ENCODE data around the gene PRKG1. TPM values are rescaled to one million over a fixed set of nuclear protein-coding genes. Genes with fewer than 3 reads are reported as not detected.

Gene PRKG1
- total RNA-seq, 5 donors from 2014 or later (not counting 1 experiment from before 2014, with no cell fraction given), result 0.03 to 0.26 (median 0.19) TPM; not detected in 1

DNA sequence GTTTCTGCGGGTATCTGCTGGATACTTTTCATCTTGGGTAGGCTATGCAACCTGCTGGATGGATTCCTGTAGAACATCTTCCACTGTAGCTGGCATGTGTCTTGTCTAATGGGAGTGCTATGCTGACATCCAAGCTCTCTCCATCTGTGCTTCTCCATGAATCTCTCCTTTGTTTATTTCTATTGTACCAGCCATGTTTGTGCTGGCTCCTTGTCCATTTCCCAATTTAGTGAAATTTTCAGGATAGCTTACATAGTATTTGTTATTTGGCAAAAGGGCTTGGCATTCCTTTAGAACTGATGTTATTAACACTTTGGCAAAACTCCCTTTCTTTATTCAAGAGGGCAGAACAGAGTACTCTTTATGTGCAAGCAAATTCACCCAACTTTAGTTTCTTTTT is 427.1 kb downstream of the PRKG1 start:
- no peaks in the 10 kb centered on the region for H3K36me3 Mint-ChIP-seq
- no peaks in the 10 kb centered on the region for H3K36me3 ChIP-seq (ENCODE audit: control insufficient read depth in 2 of 2, extremely low read depth in 1 of 2, insufficient read depth in 1 of 2, low read length in 1 of 2)
- no peak overlapping the region for H3K4me3 ChIP-seq (ENCODE audit: control insufficient read depth in 1 of 2, extremely low read depth in 1 of 2, low read length in 1 of 2)
- ChIA-PET CTCF (interaction anchor here in 1 of 2 donors (0.6 kb wide), 1 partner anchor 36 kb away, joined by 3 read pairs; no protein-coding TSS in a partner anchor), POLR2A (no interaction called here)
- WGBS (ENCODE audit: insufficient coverage), result no CpG with 5 or more reads among the region's 1 CpG
- H3K9me3 Mint-ChIP-seq, result no peaks in the 10 kb centered on the region
- no peaks in the 10 kb centered on the region for H3K27me3 Mint-ChIP-seq
- no peak overlapping the region for H3K4me3 Mint-ChIP-seq
- no peak for DNase-seq
- H3K4me1 Mint-ChIP-seq, result no peaks in the 10 kb centered on the region
- H3K4me1 ChIP-seq (ENCODE audit: control insufficient read depth in 1 of 2, extremely low read depth in 1 of 2, insufficient read depth in 2 of 2, low read length in 2 of 2), result no peaks in the 10 kb centered on the region
- no peaks in the 10 kb centered on the region for H3K9me3 ChIP-seq
- H3K27ac Mint-ChIP-seq, result no peak overlapping the region
- H3K27ac ChIP-seq (ENCODE audit: low read length), result no peak overlapping the region
- ATAC-seq (replicated peaks in 1 of 4), result no peak
- H3K27me3 ChIP-seq (replicated peaks in 1 of 2; ENCODE audit: control insufficient read depth in 2 of 2, extremely low read depth in 1 of 2, insufficient read depth in 2 of 2, low read length in 1 of 2), result no peaks in the 10 kb centered on the region

DNA sequence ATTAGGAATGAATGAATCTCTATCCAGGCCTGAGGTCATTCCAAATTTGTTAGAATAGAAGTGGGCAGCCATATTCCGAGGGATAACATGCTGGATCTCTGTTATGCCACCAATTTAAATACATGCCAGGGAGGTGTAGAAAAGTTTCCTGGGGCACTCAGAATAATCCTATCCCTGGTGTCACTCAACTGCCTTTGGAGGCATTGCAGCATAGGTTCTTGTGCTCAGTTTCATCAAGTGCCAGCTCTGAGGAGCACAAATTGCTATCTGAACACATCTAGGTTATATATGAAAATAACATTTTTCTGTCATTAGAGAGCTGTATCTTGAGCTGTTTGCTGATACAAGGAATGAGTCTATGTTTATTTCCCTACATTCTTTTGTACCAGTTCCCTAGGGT is 427.8 kb downstream of the PRKG1 start:
- no peaks in the 10 kb centered on the region for H3K36me3 ChIP-seq (ENCODE audit: control insufficient read depth in 2 of 2, extremely low read depth in 1 of 2, insufficient read depth in 1 of 2, low read length in 1 of 2)
- no peak for ATAC-seq (replicated peaks in 1 of 4)
- Mint-ChIP-seq H3K36me3 (no peaks in the 10 kb centered on the region), H3K27ac (no peak overlapping the region), H3K27me3 (no peaks in the 10 kb centered on the region), H3K4me3 (no peak overlapping the region), H3K4me1 (no peaks in the 10 kb centered on the region), H3K9me3 (no peaks in the 10 kb centered on the region)
- H3K4me3 ChIP-seq (ENCODE audit: control insufficient read depth in 1 of 2, extremely low read depth in 1 of 2, low read length in 1 of 2), result no peak overlapping the region
- no peaks in the 10 kb centered on the region for H3K4me1 ChIP-seq (ENCODE audit: control insufficient read depth in 1 of 2, extremely low read depth in 1 of 2, insufficient read depth in 2 of 2, low read length in 2 of 2)
- ChIA-PET POLR2A (no interaction called here), CTCF (interaction anchor here in 1 of 2 donors (0.6 kb wide), 1 partner anchor 37 kb away, joined by 3 read pairs; no protein-coding TSS in a partner anchor)
- no peaks in the 10 kb centered on the region for H3K9me3 ChIP-seq
- no CpG with 5 or more reads among the region's 1 CpG for WGBS (ENCODE audit: insufficient coverage)
- DNase-seq, result no peak
- H3K27ac ChIP-seq (ENCODE audit: low read length), result no peak overlapping the region
- no peaks in the 10 kb centered on the region for H3K27me3 ChIP-seq (replicated peaks in 1 of 2; ENCODE audit: control insufficient read depth in 2 of 2, extremely low read depth in 1 of 2, insufficient read depth in 2 of 2, low read length in 1 of 2)

GRCh38 chr10:51503378-51503777 is 429.1 kb downstream of the PRKG1 start:
- Histone ChIP-seq H3K4me3 (ENCODE audit: control insufficient read depth in 1 of 2, extremely low read depth in 1 of 2, low read length in 1 of 2) (no peak overlapping the region), H3K9me3 (no peaks in the 10 kb centered on the region), H3K27me3 (replicated peaks in 1 of 2; ENCODE audit: control insufficient read depth in 2 of 2, extremely low read depth in 1 of 2, insufficient read depth in 2 of 2, low read length in 1 of 2) (no peaks in the 10 kb centered on the region), H3K27ac (ENCODE audit: low read length) (no peak overlapping the region), H3K36me3 (ENCODE audit: control insufficient read depth in 2 of 2, extremely low read depth in 1 of 2, insufficient read depth in 1 of 2, low read length in 1 of 2) (no peaks in the 10 kb centered on the region), H3K4me1 (ENCODE audit: control insufficient read depth in 1 of 2, extremely low read depth in 1 of 2, insufficient read depth in 2 of 2, low read length in 2 of 2) (no peaks in the 10 kb centered on the region)
- no peak for ATAC-seq (replicated peaks in 1 of 4)
- H3K36me3 Mint-ChIP-seq, result no peaks in the 10 kb centered on the region
- no peaks in the 10 kb centered on the region for H3K4me1 Mint-ChIP-seq
- H3K27me3 Mint-ChIP-seq, result no peaks in the 10 kb centered on the region
- POLR2A ChIA-PET, result no interaction called here
- no peak overlapping the region for H3K4me3 Mint-ChIP-seq
- H3K27ac Mint-ChIP-seq, result no peak overlapping the region
- WGBS (ENCODE audit: insufficient coverage), result no CpG with 5 or more reads among the region's 1 CpG
- CTCF ChIA-PET, result no interaction called here
- DNase-seq, result no peak
- H3K9me3 Mint-ChIP-seq, result no peaks in the 10 kb centered on the region

- Mint-ChIP-seq H3K4me1 (no peaks in the 10 kb centered on the region), H3K4me3 (no peak overlapping the region), H3K27ac (no peak overlapping the region), H3K9me3 (peaks cover 0 to 3% (median 0%) of the 10 kb centered on the region in 3 donors), H3K27me3 (no peaks in the 10 kb centered on the region), H3K36me3 (no peaks in the 10 kb centered on the region)
- ChIA-PET POLR2A (no interaction called here), CTCF (interaction anchor here in 1 of 2 donors (0.6 kb wide), 1 partner anchor 240 kb away, joined by 3 read pairs; no protein-coding TSS in a partner anchor)
- Histone ChIP-seq H3K4me1 (ENCODE audit: control insufficient read depth in 1 of 2, extremely low read depth in 1 of 2, insufficient read depth in 2 of 2, low read length in 2 of 2) (no peaks in the 10 kb centered on the region), H3K27me3 (replicated peaks in 1 of 2; ENCODE audit: control insufficient read depth in 2 of 2, extremely low read depth in 1 of 2, insufficient read depth in 2 of 2, low read length in 1 of 2) (no peaks in the 10 kb centered on the region), H3K4me3 (ENCODE audit: control insufficient read depth in 1 of 2, extremely low read depth in 1 of 2, low read length in 1 of 2) (no peak overlapping the region), H3K36me3 (ENCODE audit: control insufficient read depth in 2 of 2, extremely low read depth in 1 of 2, insufficient read depth in 1 of 2, low read length in 1 of 2) (no peaks in the 10 kb centered on the region), H3K27ac (ENCODE audit: low read length) (no peak overlapping the region), H3K9me3 (no peaks in the 10 kb centered on the region)
- no CpG with 5 or more reads among the region's 3 CpGs for WGBS (ENCODE audit: insufficient coverage)
- no peak for DNase-seq
- ATAC-seq (replicated peaks in 1 of 4), result no peak
These were observed 433.2 kb downstream of the PRKG1 start for GRCh38 chr10:51507476-51507875.

DNA sequence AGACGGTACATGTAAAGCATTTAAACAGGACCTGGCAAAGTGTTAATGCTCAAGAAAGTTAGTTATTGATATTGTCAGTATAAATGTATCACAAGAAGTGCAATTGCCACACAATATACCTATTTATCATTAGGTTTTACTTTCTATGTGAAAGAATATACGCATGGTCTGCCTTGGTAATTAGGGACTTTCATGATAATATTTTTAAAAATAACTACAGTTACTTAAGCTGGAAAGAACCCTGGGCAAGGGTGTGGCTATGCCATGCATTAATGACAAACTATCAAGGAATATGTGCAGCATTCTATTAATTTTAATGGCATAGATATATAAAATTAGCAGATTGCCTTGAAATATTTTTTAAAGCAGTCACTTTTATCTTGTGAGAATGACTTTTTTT is 433.9 kb downstream of the PRKG1 start:
- H3K9me3 Mint-ChIP-seq, result peaks cover 0 to 3% (median 0%) of the 10 kb centered on the region in 3 donors
- Histone ChIP-seq H3K9me3 (no peaks in the 10 kb centered on the region), H3K27me3 (replicated peaks in 1 of 2; ENCODE audit: control insufficient read depth in 2 of 2, extremely low read depth in 1 of 2, insufficient read depth in 2 of 2, low read length in 1 of 2) (no peaks in the 10 kb centered on the region), H3K4me3 (ENCODE audit: control insufficient read depth in 1 of 2, extremely low read depth in 1 of 2, low read length in 1 of 2) (no peak overlapping the region), H3K4me1 (ENCODE audit: control insufficient read depth in 1 of 2, extremely low read depth in 1 of 2, insufficient read depth in 2 of 2, low read length in 2 of 2) (no peaks in the 10 kb centered on the region), H3K27ac (ENCODE audit: low read length) (no peak overlapping the region), H3K36me3 (ENCODE audit: control insufficient read depth in 2 of 2, extremely low read depth in 1 of 2, insufficient read depth in 1 of 2, low read length in 1 of 2) (no peaks in the 10 kb centered on the region)
- H3K4me3 Mint-ChIP-seq, result no peak overlapping the region
- no peak for DNase-seq
- no peaks in the 10 kb centered on the region for H3K27me3 Mint-ChIP-seq
- ATAC-seq (replicated peaks in 1 of 4), result no peak
- ChIA-PET CTCF (no interaction called here), POLR2A (no interaction called here)
- no peaks in the 10 kb centered on the region for H3K4me1 Mint-ChIP-seq
- H3K36me3 Mint-ChIP-seq, result no peaks in the 10 kb centered on the region
- WGBS (ENCODE audit: insufficient coverage), result no CpG with 5 or more reads among the region's 2 CpGs
- no peak overlapping the region for H3K27ac Mint-ChIP-seq

- no peak overlapping the region for H3K27ac Mint-ChIP-seq
- peaks cover 0 to 3% (median 0%) of the 10 kb centered on the region in 3 donors for H3K9me3 Mint-ChIP-seq
- POLR2A ChIA-PET, result interaction anchor here in 1 of 2 donors (0.6 kb wide), 1 partner anchor 161 kb away, joined by 5 read pairs; no protein-coding TSS in a partner anchor
These were observed 435.9 kb downstream of the PRKG1 start for GRCh38 chr10:51510231-51510630.

DNA sequence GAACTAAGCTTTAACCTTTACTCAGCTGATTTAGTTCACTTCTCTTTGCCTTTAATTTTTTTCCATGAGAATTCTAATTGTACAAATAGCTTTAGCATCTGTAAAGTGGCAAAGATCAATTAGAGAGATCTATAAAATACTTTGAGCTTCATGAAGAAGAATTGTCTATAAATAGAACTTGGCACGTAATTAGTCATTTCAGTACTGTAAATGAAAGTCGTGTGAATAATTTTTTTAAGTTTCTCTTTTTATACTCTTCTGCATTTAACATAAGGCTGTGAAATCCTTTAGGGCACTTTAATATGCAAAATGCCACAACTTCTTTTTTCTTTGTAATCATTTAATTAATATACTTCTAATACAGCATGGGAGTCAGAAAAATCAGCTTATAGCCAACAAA is 447.3 kb downstream of the PRKG1 start:
- Histone ChIP-seq H3K27me3 (replicated peaks in 1 of 2; ENCODE audit: control insufficient read depth in 2 of 2, extremely low read depth in 1 of 2, insufficient read depth in 2 of 2, low read length in 1 of 2) (no peaks in the 10 kb centered on the region), H3K9me3 (no peaks in the 10 kb centered on the region), H3K36me3 (ENCODE audit: control insufficient read depth in 2 of 2, extremely low read depth in 1 of 2, insufficient read depth in 1 of 2, low read length in 1 of 2) (no peaks in the 10 kb centered on the region), H3K4me1 (ENCODE audit: control insufficient read depth in 1 of 2, extremely low read depth in 1 of 2, insufficient read depth in 2 of 2, low read length in 2 of 2) (no peaks in the 10 kb centered on the region), H3K4me3 (ENCODE audit: control insufficient read depth in 1 of 2, extremely low read depth in 1 of 2, low read length in 1 of 2) (no peak overlapping the region), H3K27ac (ENCODE audit: low read length) (no peak overlapping the region)
- WGBS (ENCODE audit: insufficient coverage), result no CpG with 5 or more reads among the region's 2 CpGs
- ATAC-seq (replicated peaks in 1 of 4) (no peak), DNase-seq (no peak)
- POLR2A ChIA-PET, result no interaction called here
- Mint-ChIP-seq H3K4me3 (no peak overlapping the region), H3K9me3 (peaks cover 0 to 9% (median 0%) of the 10 kb centered on the region in 3 donors), H3K36me3 (no peaks in the 10 kb centered on the region), H3K27ac (no peak overlapping the region), H3K4me1 (no peaks in the 10 kb centered on the region), H3K27me3 (peaks cover 0 to 5% of the 10 kb centered on the region in 2 donors)
- CTCF ChIA-PET, result interaction anchor here (0.5 kb wide), 2 partner anchors 183 to 439 kb away, joined by 3 to 4 read pairs; no protein-coding TSS in a partner anchor

More at GRCh38 chr10:51510231-51510630, 435.9 kb downstream of the PRKG1 start:
- Mint-ChIP-seq H3K4me1 (no peaks in the 10 kb centered on the region), H3K36me3 (no peaks in the 10 kb centered on the region), H3K4me3 (no peak overlapping the region), H3K27me3 (no peaks in the 10 kb centered on the region)
- H3K4me3 ChIP-seq (ENCODE audit: control insufficient read depth in 1 of 2, extremely low read depth in 1 of 2, low read length in 1 of 2), result no peak overlapping the region
- H3K27me3 ChIP-seq (replicated peaks in 1 of 2; ENCODE audit: control insufficient read depth in 2 of 2, extremely low read depth in 1 of 2, insufficient read depth in 2 of 2, low read length in 1 of 2), result no peaks in the 10 kb centered on the region
- no CpG with 5 or more reads among the region's 2 CpGs for WGBS (ENCODE audit: insufficient coverage)
- no peaks in the 10 kb centered on the region for H3K36me3 ChIP-seq (ENCODE audit: control insufficient read depth in 2 of 2, extremely low read depth in 1 of 2, insufficient read depth in 1 of 2, low read length in 1 of 2)
- H3K27ac ChIP-seq (ENCODE audit: low read length), result no peak overlapping the region
- DNase-seq (no peak), ATAC-seq (replicated peaks in 1 of 4) (no peak)
- CTCF ChIA-PET, result interaction anchor here in 1 of 2 donors (0.6 kb wide), 1 partner anchor 472 kb away, joined by 3 read pairs; no protein-coding TSS in a partner anchor
- H3K9me3 ChIP-seq, result no peaks in the 10 kb centered on the region
- no peaks in the 10 kb centered on the region for H3K4me1 ChIP-seq (ENCODE audit: control insufficient read depth in 1 of 2, extremely low read depth in 1 of 2, insufficient read depth in 2 of 2, low read length in 2 of 2)
